GM21529 (cell line): ENCODE measurements around the gene NINJ1.
"Not testable (repeated sequence)": the region's sequence is repeated elsewhere in the genome, so short reads cannot be mapped to it uniquely, and the experiment has no call there.

Experiments used
- ATAC-seq: cut with Tn5 transposase; IDR thresholded peaks from one replicate; pipeline ENCODE4 v1.9.1; 2021; ENCODE audit not compliant: unreplicated experiment

NINJ1 gene

GRCh38 chr9:93119953-93120845, 13.9 kb downstream of the NINJ1 start:
- peak; percentile 95 for ATAC-seq

- ATAC-seq, result no peak
Measured at GRCh38 chr9:93119703-93119952, 14.4 kb downstream of the NINJ1 start.

GRCh38 chr9:93118863-93119702, 15.0 kb downstream of the NINJ1 start:
- no peak for ATAC-seq

GRCh38 chr9:93117924-93118862, 15.9 kb downstream of the NINJ1 start:
- ATAC-seq, result no peak

DNA sequence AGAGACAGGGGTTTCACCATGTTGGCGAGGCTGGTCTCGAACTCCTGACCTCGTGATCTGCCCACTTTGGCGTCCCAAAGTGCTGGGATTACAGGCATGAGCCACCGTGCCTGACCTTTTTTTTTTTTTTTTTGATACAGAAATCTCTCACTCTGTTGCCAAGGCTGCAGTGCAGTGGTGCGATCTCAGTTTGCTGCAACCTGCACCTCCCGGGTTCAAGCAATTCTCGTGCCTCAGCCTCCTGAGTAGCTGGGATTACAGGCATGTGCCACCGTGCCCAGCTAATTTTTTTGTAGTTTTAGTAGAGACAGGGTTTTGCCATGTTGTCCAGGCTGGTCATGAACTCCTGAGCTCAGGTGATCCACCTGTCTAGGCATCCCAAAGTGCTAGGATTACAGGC, 16.5 kb downstream of the NINJ1 start:
- ATAC-seq, result not testable (repeated sequence)

- ATAC-seq, result no peak
Measured at GRCh38 chr9:93116072-93116961, 17.7 kb downstream of the NINJ1 start.

GRCh38 chr9:93115486-93116071, 18.5 kb downstream of the NINJ1 start:
- no peak for ATAC-seq

DNA sequence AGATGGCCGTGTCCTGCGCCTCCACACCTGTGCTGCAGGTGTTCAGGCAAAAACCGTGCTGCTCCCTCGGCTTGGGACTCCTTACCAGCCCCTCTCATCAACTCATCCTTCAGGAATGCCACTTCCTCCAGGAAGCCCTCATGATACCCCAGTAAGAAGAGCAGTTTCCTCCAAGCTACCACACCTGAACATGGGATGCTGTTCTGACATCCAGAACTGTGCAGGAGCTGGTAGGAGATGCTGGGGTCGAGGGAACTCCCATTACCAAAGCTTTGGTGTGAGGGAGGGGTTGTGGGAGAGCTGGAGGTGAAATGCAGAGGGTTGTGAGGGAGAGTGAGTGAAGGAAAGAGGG, 19.1 kb downstream of the NINJ1 start:
- no peak for ATAC-seq

DNA sequence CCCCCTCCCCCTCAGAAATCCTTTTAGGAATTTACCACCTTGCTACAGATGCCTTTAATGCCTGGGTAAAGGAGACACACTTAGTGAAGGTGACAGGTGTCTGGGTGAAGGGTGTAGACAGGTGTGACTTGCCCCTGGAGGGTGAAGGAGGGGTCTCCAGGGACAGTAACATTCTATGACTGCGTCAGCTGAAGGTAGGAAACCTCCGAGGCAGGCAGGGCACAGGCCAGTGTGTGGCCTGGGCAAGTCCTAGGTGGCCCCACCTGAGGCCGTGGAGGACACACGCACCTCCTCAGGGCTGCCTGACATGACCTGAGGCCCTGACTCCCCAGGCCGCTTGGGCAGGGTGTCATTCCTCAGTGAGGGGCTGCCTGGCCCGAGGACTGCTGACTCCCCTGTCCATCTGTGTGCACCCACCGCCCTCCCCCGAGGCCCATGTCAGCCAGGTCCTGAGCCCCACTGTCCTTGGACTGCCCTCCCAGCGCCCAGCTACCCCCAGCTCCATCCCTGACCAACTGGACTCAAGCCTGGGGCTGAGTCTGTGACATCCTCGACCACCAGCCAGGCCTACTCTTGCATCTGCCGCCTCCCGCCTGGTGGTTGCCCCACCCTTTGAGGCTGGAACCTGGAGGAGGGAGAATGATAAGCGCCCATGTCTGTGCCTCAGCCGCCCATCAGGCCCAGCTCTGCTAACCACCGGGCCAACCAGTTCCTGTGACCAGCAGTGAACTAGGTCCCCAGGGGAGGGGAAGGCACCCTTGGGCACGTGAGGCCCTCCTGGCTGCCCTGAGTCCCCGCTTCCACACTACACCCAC, 19.7 kb downstream of the NINJ1 start:
- no peak for ATAC-seq

DNA sequence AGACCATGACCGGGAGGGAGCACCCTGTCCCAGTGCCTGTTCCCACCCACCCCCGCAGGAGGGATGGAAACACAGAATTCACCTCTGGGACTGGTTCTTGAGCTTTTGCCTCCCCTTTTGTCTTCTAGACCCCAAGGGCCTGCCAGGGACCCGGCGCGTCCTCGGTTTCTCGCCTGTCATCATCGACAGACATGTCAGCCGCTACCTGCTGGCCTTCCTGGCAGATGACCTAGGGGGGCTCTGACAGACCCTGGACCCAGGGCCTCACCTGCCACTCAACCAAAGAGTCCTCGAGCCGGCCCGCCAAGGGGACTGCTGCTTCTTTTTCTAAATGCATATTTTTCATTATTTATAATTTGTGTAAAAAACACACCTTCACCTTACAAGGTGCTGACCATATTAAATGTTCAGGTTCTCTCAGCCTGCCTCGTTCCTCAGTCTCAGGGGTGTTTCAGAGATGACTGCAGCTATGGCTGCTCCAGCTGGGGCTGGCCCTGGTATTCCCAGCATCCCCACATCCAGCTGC, 21.1 kb downstream of the NINJ1 start:
- ATAC-seq, result no peak

- no peak for ATAC-seq
Measured at GRCh38 chr9:93112116-93112863, 21.8 kb downstream of the NINJ1 start.

GRCh38 chr9:93111371-93112115, 22.5 kb downstream of the NINJ1 start:
- no peak for ATAC-seq

- ATAC-seq, result no peak
Measured at GRCh38 chr9:93111001-93111370, 23.1 kb downstream of the NINJ1 start.

DNA sequence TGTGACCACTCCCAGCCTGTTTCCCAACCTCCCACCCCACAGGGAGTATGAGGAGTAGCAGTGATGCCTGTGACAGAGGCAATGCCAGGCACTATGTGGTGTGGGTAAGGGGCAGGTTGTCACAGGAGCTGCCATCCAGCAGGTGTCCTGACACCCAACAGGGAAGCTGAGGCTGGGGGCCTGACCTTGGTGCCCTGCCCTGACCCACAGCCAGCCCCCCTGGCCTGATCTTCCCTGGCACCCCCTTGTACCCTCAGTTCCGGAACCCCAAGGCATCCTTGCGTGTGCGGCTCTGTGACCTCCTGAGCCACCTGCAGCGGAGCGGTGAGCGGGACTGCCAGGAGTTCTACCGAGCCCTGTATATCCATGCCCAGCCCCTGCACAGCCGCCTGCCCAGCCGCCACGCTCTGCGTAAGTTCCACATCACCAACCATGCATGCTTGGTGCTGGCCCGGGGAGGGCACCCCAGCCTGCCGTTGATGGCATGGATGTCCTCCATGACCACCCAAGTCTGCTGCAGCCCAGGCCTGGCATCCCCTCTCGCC, 23.7 kb downstream of the NINJ1 start:
- ATAC-seq, result no peak

GRCh38 chr9:93108291-93109041, 25.6 kb downstream of the NINJ1 start:
- ATAC-seq, result no peak

DNA sequence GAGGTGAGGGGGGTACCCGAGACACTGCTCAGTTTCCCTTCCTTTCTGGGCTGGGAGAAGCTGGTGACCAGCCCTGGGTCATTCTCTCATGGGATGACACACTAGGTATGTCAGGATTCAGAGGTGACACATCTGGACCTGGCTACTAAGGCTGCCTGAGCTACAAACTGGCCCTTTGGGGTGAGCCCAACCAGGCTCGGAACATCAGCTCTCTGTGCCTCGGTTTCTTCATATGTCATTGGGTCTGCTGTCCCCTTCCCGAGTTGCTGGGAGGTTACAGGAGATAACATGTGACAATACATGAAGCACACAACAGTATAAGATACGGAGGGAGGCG, 26.3 kb downstream of the NINJ1 start:
- ATAC-seq, result no peak
